ENCODE data around the gene FAM83E.

DNA sequence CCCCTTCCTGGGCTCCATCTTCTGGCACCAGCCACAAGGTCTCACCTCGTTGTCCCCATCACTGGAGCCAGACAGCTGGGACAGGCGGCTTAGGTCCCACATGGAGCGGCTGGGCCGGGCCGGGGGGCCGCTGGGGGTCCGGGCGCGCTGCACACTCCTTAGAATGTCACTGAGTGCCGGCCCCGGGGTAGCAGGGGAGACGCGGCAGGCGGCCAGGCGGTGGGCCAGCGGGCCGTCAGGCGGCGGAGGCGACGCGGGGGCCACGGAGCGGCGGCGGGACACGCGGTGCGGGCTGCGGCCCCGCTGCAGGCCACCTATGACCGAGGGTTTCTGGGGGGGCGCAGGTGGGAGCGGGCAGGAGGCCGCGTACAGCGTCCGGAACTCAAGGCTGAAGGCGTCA lies 11.4 kb downstream of the FAM83E start:
- no peak for TF ChIP-seq GATA2 (IDR thresholded peaks at IDR 0.05; ENCODE audit: low read depth, low read length)
- TF ChIP-seq GATA3 (IDR thresholded peaks at IDR 0.05; ENCODE audit: low read depth, low read length) = no peak
